Measurements from ENCODE around the gene MRPL40. TPM values are rescaled to one million over a fixed set of nuclear protein-coding genes. Genes with fewer than 3 reads are reported as not detected.

MRPL40 gene
- total RNA-seq, 1 experiment from 2014 or later: 40.1 TPM

- no peak overlapping the region for H3K4me2 ChIP-seq (ENCODE audit: low read length)
- no peak overlapping the region for H3K27ac ChIP-seq (ENCODE audit: low read depth, low read length)
- RAD21 ChIA-PET (ENCODE audit: low non-redundant PET in 1 of 2, low total read pairs in 2 of 2, uncharacterized antibody in 2 of 2, unreplicated experiment in 2 of 2): no interaction called here
- H3K9me2 ChIP-seq (ENCODE audit: insufficient read depth): no peaks in the 10 kb centered on the region
- H3K27me3 ChIP-seq (ENCODE audit: insufficient read depth, low read length): no peaks in the 10 kb centered on the region
- TF ChIP-seq POLR2A (IDR thresholded peaks at IDR 0.05; ENCODE audit: borderline replicate concordance, extremely low read depth, insufficient read depth, insufficient read length): no peak
- TF ChIP-seq TCF7L2 (IDR thresholded peaks at IDR 0.05; ENCODE audit: borderline replicate concordance, extremely low read depth, insufficient read depth, insufficient read length): no peak
- no peak for TF ChIP-seq ZFX (IDR thresholded peaks at IDR 0.05)
- TF ChIP-seq ZNF274 (IDR thresholded peaks at IDR 0.05; ENCODE audit: low read depth, low read length): no peak
- no peak for TF ChIP-seq EZH2 (IDR thresholded peaks at IDR 0.05)
- TF ChIP-seq, protein P1, sequence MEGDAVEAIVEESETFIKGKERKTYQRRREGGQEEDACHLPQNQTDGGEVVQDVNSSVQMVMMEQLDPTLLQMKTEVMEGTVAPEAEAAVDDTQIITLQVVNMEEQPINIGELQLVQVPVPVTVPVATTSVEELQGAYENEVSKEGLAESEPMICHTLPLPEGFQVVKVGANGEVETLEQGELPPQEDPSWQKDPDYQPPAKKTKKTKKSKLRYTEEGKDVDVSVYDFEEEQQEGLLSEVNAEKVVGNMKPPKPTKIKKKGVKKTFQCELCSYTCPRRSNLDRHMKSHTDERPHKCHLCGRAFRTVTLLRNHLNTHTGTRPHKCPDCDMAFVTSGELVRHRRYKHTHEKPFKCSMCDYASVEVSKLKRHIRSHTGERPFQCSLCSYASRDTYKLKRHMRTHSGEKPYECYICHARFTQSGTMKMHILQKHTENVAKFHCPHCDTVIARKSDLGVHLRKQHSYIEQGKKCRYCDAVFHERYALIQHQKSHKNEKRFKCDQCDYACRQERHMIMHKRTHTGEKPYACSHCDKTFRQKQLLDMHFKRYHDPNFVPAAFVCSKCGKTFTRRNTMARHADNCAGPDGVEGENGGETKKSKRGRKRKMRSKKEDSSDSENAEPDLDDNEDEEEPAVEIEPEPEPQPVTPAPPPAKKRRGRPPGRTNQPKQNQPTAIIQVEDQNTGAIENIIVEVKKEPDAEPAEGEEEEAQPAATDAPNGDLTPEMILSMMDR (IDR thresholded peaks at IDR 0.05 in 2 of 3, conservative IDR thresholded peaks at IDR 0.05 in 1 of 3; ENCODE audit: borderline replicate concordance in 1 of 3, insufficient read depth in 1 of 3, low read depth in 2 of 3, low read length in 2 of 3): no peak
- no peak for TF ChIP-seq JUND (IDR thresholded peaks at IDR 0.05)
- ATAC-seq (no peak), DNase-seq (ENCODE audit: low read depth, low spot score) (no peak)
- peaks cover 62% of the 10 kb centered on the region for H3K79me2 ChIP-seq (ENCODE audit: insufficient read depth, low read length)
- intact Hi-C loops (cut with micrococcal nuclease): no loop called here
- H3K36me3 ChIP-seq (ENCODE audit: control insufficient read depth in 1 of 2, insufficient read depth in 2 of 2, low read length in 2 of 2): peaks cover 23 to 24% of the 10 kb centered on the region in 2 experiments; a peak in 2 of 4 replicates
- POLR2A ChIA-PET: no interaction called here
- no TSS peak for BruUV-seq (replicated peaks)
- H3K9me3 ChIP-seq (ENCODE audit: control insufficient read depth in 1 of 2, insufficient read depth in 1 of 2, low read depth in 1 of 2, low read length in 2 of 2): no peaks in the 10 kb centered on the region
- no peaks in the 10 kb centered on the region for H3K4me1 ChIP-seq (ENCODE audit: control insufficient read depth in 1 of 2, insufficient read depth in 2 of 2, low read length in 2 of 2)
- H3K9ac ChIP-seq (ENCODE audit: low read length): no peak overlapping the region
- CTCF ChIA-PET: no interaction called here
- H2AFZ ChIP-seq (ENCODE audit: low read depth, low read length, poor library complexity, severe bottlenecking): no peak overlapping the region
- H3K4me3 ChIP-seq (replicated peaks in 1 of 2; ENCODE audit: low read depth in 1 of 2, low read length in 2 of 2): no peak overlapping the region
- H4K20me1 ChIP-seq (ENCODE audit: insufficient read depth): peaks cover 5% of the 10 kb centered on the region; the same call in 1 of the 2 replicates
These were observed 21.2 kb upstream of the MRPL40 start for GRCh38 chr22:19410941-19411689.

DNA sequence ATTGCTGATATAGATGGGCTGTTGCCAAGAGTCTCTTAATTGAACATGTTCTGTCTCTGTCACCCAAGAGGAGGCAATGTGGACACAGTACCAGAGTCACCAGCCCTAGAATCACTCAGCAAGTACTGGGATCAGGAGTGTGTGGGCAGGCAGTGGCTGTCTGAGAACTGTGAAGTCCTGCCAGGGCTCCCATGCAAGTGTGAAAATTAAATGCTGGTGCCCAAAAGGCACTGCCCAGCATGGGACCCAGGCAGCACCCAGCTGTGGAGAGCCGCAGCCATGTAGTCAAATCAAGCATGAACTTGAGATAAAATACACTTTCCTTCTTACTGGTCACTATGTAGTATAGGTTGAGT is 20.7 kb upstream of the MRPL40 start:
- intact Hi-C loops (cut with micrococcal nuclease): no loop called here
- H3K4me1 ChIP-seq (ENCODE audit: control insufficient read depth in 1 of 2, insufficient read depth in 2 of 2, low read length in 2 of 2): no peaks in the 10 kb centered on the region
- BruUV-seq (replicated peaks): no TSS peak
- no peaks in the 10 kb centered on the region for H3K9me2 ChIP-seq (ENCODE audit: insufficient read depth)
- H4K20me1 ChIP-seq (ENCODE audit: insufficient read depth): peaks cover 5% of the 10 kb centered on the region; the same call in 1 of the 2 replicates
- peaks cover 19 to 20% of the 10 kb centered on the region in 2 experiments; a peak in 2 of 4 replicates for H3K36me3 ChIP-seq (ENCODE audit: control insufficient read depth in 1 of 2, insufficient read depth in 2 of 2, low read length in 2 of 2)
- no peaks in the 10 kb centered on the region for H3K27me3 ChIP-seq (ENCODE audit: insufficient read depth, low read length)
- TF ChIP-seq SRF (IDR thresholded peaks at IDR 0.05; ENCODE audit: low read depth) (no peak), MAX (IDR thresholded peaks at IDR 0.05) (no peak), CEBPB (IDR thresholded peaks at IDR 0.05; ENCODE audit: low read depth) (no peak), FOSL1 (IDR thresholded peaks at IDR 0.05; ENCODE audit: low read depth) (no peak), RAD21 (IDR thresholded peaks at IDR 0.05; ENCODE audit: low read depth) (no peak), YY1 (IDR thresholded peaks at IDR 0.05; ENCODE audit: extremely low read depth, insufficient replicate concordance, low read depth, low read length) (no peak), TCF7L2 (IDR thresholded peaks at IDR 0.05; ENCODE audit: borderline replicate concordance, extremely low read depth, insufficient read depth, insufficient read length) (no peak), JUND (IDR thresholded peaks at IDR 0.05) (no peak)
- no peak overlapping the region for H3K4me3 ChIP-seq (replicated peaks in 1 of 2; ENCODE audit: low read depth in 1 of 2, low read length in 2 of 2)
- ATAC-seq (no peak), DNase-seq (ENCODE audit: low read depth, low spot score) (no peak)
- H3K9me3 ChIP-seq (ENCODE audit: control insufficient read depth in 1 of 2, insufficient read depth in 1 of 2, low read depth in 1 of 2, low read length in 2 of 2): no peaks in the 10 kb centered on the region
- no peak overlapping the region for H2AFZ ChIP-seq (ENCODE audit: low read depth, low read length, poor library complexity, severe bottlenecking)
- ChIA-PET CTCF (no interaction called here), POLR2A (no interaction called here), RAD21 (ENCODE audit: low non-redundant PET in 1 of 2, low total read pairs in 2 of 2, uncharacterized antibody in 2 of 2, unreplicated experiment in 2 of 2) (no interaction called here)
- no peak overlapping the region for H3K4me2 ChIP-seq (ENCODE audit: low read length)
- no peak overlapping the region for H3K27ac ChIP-seq (ENCODE audit: low read depth, low read length)
- no peak overlapping the region for H3K9ac ChIP-seq (ENCODE audit: low read length)
- H3K79me2 ChIP-seq (ENCODE audit: insufficient read depth, low read length): peaks cover 68% of the 10 kb centered on the region
